GM19438 (cell line): ENCODE measurements around the gene UGGT2.
"Not testable (repeated sequence)": the region's sequence is repeated elsewhere in the genome, so short reads cannot be mapped to it uniquely, and the experiment has no call there.

Experiments used
- ATAC-seq: cut with Tn5 transposase; IDR thresholded peaks from one replicate; pipeline ENCODE4 v1.9.1; 2021; ENCODE audit warnings: low read depth; ENCODE audit not compliant: unreplicated experiment

UGGT2 gene

GRCh38 chr13:95809429-95809828 lies 243.8 kb downstream of the UGGT2 start:
- no peak for ATAC-seq

GRCh38 chr13:95805921-95806320 lies 247.3 kb downstream of the UGGT2 start:
- ATAC-seq: no peak

GRCh38 chr13:95801825-95802224 lies 251.4 kb downstream of the UGGT2 start:
- ATAC-seq: no peak

- ATAC-seq: no peak
These were observed 252.8 kb downstream of the UGGT2 start for GRCh38 chr13:95800436-95800835.

GRCh38 chr13:95797016-95797415 lies 256.2 kb downstream of the UGGT2 start:
- no peak for ATAC-seq

GRCh38 chr13:95793781-95794180 lies 259.4 kb downstream of the UGGT2 start:
- ATAC-seq: no peak

GRCh38 chr13:95793018-95793555 lies 260.1 kb downstream of the UGGT2 start:
- ATAC-seq: no peak

- ATAC-seq: no peak
These were observed 262.0 kb downstream of the UGGT2 start for GRCh38 chr13:95791084-95791722.

- not testable (repeated sequence) for ATAC-seq
These were observed 263.9 kb downstream of the UGGT2 start for GRCh38 chr13:95789315-95789714.

- ATAC-seq: no peak
These were observed 265.1 kb downstream of the UGGT2 start for GRCh38 chr13:95788100-95788463.

GRCh38 chr13:95787356-95788099 lies 265.7 kb downstream of the UGGT2 start:
- ATAC-seq: no peak

GRCh38 chr13:95784900-95785290 lies 268.3 kb downstream of the UGGT2 start:
- ATAC-seq: no peak

GRCh38 chr13:95784161-95784899 lies 268.9 kb downstream of the UGGT2 start:
- no peak for ATAC-seq

GRCh38 chr13:95783747-95784146 lies 269.5 kb downstream of the UGGT2 start:
- no peak for ATAC-seq

GRCh38 chr13:95781940-95782339 lies 271.3 kb downstream of the UGGT2 start:
- not testable (repeated sequence) for ATAC-seq

- ATAC-seq: no peak
These were observed 272.2 kb downstream of the UGGT2 start for GRCh38 chr13:95781016-95781415.

- ATAC-seq: no peak
These were observed 273.7 kb downstream of the UGGT2 start for GRCh38 chr13:95779522-95779921.

GRCh38 chr13:95771905-95772304 lies 281.3 kb downstream of the UGGT2 start:
- ATAC-seq: no peak

GRCh38 chr13:95763601-95764000 lies 289.6 kb downstream of the UGGT2 start:
- ATAC-seq: no peak

GRCh38 chr13:95762626-95763025 lies 290.6 kb downstream of the UGGT2 start:
- not testable (repeated sequence) for ATAC-seq

- no peak for ATAC-seq
These were observed 297.1 kb downstream of the UGGT2 start for GRCh38 chr13:95756072-95756471.
